Breast epithelium (tissue), 4 donors: Measurements from ENCODE around the gene SRSF1. TPM values are rescaled to one million over a fixed set of nuclear protein-coding genes. Genes with fewer than 3 reads are reported as not detected.

ENCODE experiments used
- DNase-seq, 2 donors: peaks; one replicate each; pipeline ENCODE4 v3.0.0-alpha.2; 2019; ENCODE audit warnings: low spot score in 2 of 2
- H3K27ac ChIP-seq, 2 donors: fragments of 200-600 bp; sonication (generic) in 1 of 2; one replicate each; pipeline ENCODE4 v1.5.1; 2016 to 2019; ENCODE audit warnings: mild to moderate bottlenecking in 1 of 2
- H3K27me3 ChIP-seq, 2 donors: fragments of 200-600 bp; sonication (generic) in 1 of 2; one replicate each; pipeline versions ENCODE4 v1.5.1 to v1.6.0; 2017 to 2019; ENCODE audit warnings: control low read depth in 1 of 2, mild to moderate bottlenecking in 1 of 2
- H3K36me3 ChIP-seq: fragments of 200-600 bp; one replicate; pipeline ENCODE4 v1.5.1; 2019
- H3K4me1 ChIP-seq, 2 donors: fragments of 200-600 bp; sonication (generic); one replicate each; pipeline ENCODE4 v1.5.1; 2016 to 2019; ENCODE audit warnings: control low read depth in 1 of 2
- H3K4me3 ChIP-seq, 3 donors: fragments of 200-600 bp; sonication (generic); 1 replicate in 2 of 3; 2 replicates in 1 of 3; pipeline ENCODE4 v1.5.1; 2016 to 2019; ENCODE audit warnings: mild to moderate bottlenecking in 3 of 3, moderate library complexity in 2 of 3
- H3K9me3 ChIP-seq, 2 donors: fragments of 200-600 bp; sonication (generic) in 1 of 2; one replicate each; pipeline ENCODE4 v1.5.1; 2016 to 2019; ENCODE audit warnings: control low read depth in 1 of 2
- CTCF ChIP-seq, 3 donors: fragments of 450-650 bp; IDR thresholded peaks; one replicate each; pipeline ENCODE4 v1.5.1; 2016 to 2017; ENCODE audit warnings: antibody characterized with exemption in 3 of 3, mild to moderate bottlenecking in 3 of 3, moderate library complexity in 3 of 3
- POLR2A ChIP-seq: fragments of 450-650 bp; IDR thresholded peaks from one replicate; pipeline ENCODE4 v1.6.1; 2016; ENCODE audit warnings: antibody characterized with exemption, mild to moderate bottlenecking, moderate library complexity
- POLR2AphosphoS5 ChIP-seq, 3 donors: sonication (generic); formaldehyde crosslinking; IDR thresholded peaks; one replicate each; pipeline ENCODE4 v1.6.1; 2017; ENCODE audit warnings: antibody characterized with exemption in 3 of 3
- intact Hi-C: fragments of 100-400 bp; cut with DNase I; formaldehyde crosslinking; loops from one replicate; pipeline ENCODE4 v1.15.1; 2023; ENCODE audit warnings: low total_unique reads
- total RNA-seq, 3 donors: library from RNA; depleted of rRNA; stranded (reverse); fragments of >200 nt; gene quantifications; one replicate each; pipeline ENCODE4 v1.1.0, GENCODE V29; 2016

SRSF1 gene
- total RNA-seq, 3 donors from 2014 or later, result 176 to 202 (median 185) TPM

GRCh38 chr17:57986841-57987580 is 20.0 kb downstream of the SRSF1 start:
- H3K9me3 ChIP-seq, result no peaks in the 10 kb centered on the region
- peak in 1 of 2 donors; percentile 43 for DNase-seq
- peaks cover 9 to 16% of the 10 kb centered on the region in 2 donors for H3K4me1 ChIP-seq
- no peaks in the 10 kb centered on the region for H3K36me3 ChIP-seq
- peak overlapping the region; percentile 87 to 93 (median 92) for H3K4me3 ChIP-seq
- TF ChIP-seq CTCF (IDR thresholded peaks at IDR 0.05) (no peak), POLR2AphosphoS5 (IDR thresholded peaks at IDR 0.05) (peak in 1 of 3 donors; percentile 54), POLR2A (no peak)
- H3K27me3 ChIP-seq, result no peaks in the 10 kb centered on the region
- H3K27ac ChIP-seq, result peak overlapping the region; percentile 99
- intact Hi-C loops, result loop anchor here (5.0 kb wide), 1 partner anchor 125 kb away; no protein-coding TSS in a partner anchor

GRCh38 chr17:57985675-57985974 is 21.4 kb downstream of the SRSF1 start:
- TF ChIP-seq POLR2A, result no peak
- no peak for TF ChIP-seq CTCF (IDR thresholded peaks at IDR 0.05)
- TF ChIP-seq POLR2AphosphoS5 (IDR thresholded peaks at IDR 0.05), result no peak
- Histone ChIP-seq H3K4me1 (peaks cover 9 to 16% of the 10 kb centered on the region in 2 donors), H3K9me3 (no peaks in the 10 kb centered on the region), H3K36me3 (no peaks in the 10 kb centered on the region), H3K4me3 (peak overlapping the region in 1 of 3 donors; percentile 24), H3K27me3 (no peaks in the 10 kb centered on the region), H3K27ac (peak overlapping the region in 1 of 2 donors; percentile 2)
- DNase-seq, result no peak
- intact Hi-C loops, result loop anchor here (5.0 kb wide), 1 partner anchor 123 kb away; no protein-coding TSS in a partner anchor

GRCh38 chr17:57984936-57985674 is 21.9 kb downstream of the SRSF1 start:
- no peaks in the 10 kb centered on the region for H3K36me3 ChIP-seq
- intact Hi-C loops, result loop anchor here (5.0 kb wide), 1 partner anchor 123 kb away; no protein-coding TSS in a partner anchor
- TF ChIP-seq POLR2A (no peak), CTCF (IDR thresholded peaks at IDR 0.05) (no peak), POLR2AphosphoS5 (IDR thresholded peaks at IDR 0.05) (no peak)
- DNase-seq, result no peak
- H3K4me3 ChIP-seq, result peak overlapping the region in 1 of 3 donors; percentile 24
- no peaks in the 10 kb centered on the region for H3K9me3 ChIP-seq
- H3K4me1 ChIP-seq, result peaks cover 9 to 16% of the 10 kb centered on the region in 2 donors
- no peaks in the 10 kb centered on the region for H3K27me3 ChIP-seq
- peak overlapping the region in 1 of 2 donors; percentile 2 for H3K27ac ChIP-seq

- peak overlapping the region in 1 of 3 donors; percentile 24 for H3K4me3 ChIP-seq
- DNase-seq, result no peak
- no peaks in the 10 kb centered on the region for H3K36me3 ChIP-seq
- no peak for TF ChIP-seq POLR2AphosphoS5 (IDR thresholded peaks at IDR 0.05)
- TF ChIP-seq CTCF (IDR thresholded peaks at IDR 0.05), result no peak
- TF ChIP-seq POLR2A, result no peak
- no peaks in the 10 kb centered on the region for H3K27me3 ChIP-seq
- peaks cover 9 to 16% of the 10 kb centered on the region in 2 donors for H3K4me1 ChIP-seq
- H3K9me3 ChIP-seq, result no peaks in the 10 kb centered on the region
- H3K27ac ChIP-seq, result no peak overlapping the region
- intact Hi-C loops, result no loop called here
These were observed 22.7 kb downstream of the SRSF1 start for GRCh38 chr17:57984261-57984890.
